ENCODE data around the gene SLC39A1. TPM values are rescaled to one million over a fixed set of nuclear protein-coding genes. Genes with fewer than 3 reads are reported as not detected.
"Not testable (repeated sequence)": the region's sequence is repeated elsewhere in the genome, so short reads cannot be mapped to it uniquely, and the experiment has no call there.

Gene SLC39A1
- total RNA-seq, 1 donor from 2014 or later = 64.2 TPM

GRCh38 chr1:153934746-153935145 lies 28.6 kb downstream of the SLC39A1 start:
- intact Hi-C loops (cut with micrococcal nuclease) = no loop called here

- intact Hi-C loops (cut with micrococcal nuclease) = no loop called here
These were observed 29.4 kb downstream of the SLC39A1 start for GRCh38 chr1:153933955-153934354.

GRCh38 chr1:153933430-153933829 lies 29.9 kb downstream of the SLC39A1 start:
- intact Hi-C loops (cut with micrococcal nuclease) = no loop called here

DNA sequence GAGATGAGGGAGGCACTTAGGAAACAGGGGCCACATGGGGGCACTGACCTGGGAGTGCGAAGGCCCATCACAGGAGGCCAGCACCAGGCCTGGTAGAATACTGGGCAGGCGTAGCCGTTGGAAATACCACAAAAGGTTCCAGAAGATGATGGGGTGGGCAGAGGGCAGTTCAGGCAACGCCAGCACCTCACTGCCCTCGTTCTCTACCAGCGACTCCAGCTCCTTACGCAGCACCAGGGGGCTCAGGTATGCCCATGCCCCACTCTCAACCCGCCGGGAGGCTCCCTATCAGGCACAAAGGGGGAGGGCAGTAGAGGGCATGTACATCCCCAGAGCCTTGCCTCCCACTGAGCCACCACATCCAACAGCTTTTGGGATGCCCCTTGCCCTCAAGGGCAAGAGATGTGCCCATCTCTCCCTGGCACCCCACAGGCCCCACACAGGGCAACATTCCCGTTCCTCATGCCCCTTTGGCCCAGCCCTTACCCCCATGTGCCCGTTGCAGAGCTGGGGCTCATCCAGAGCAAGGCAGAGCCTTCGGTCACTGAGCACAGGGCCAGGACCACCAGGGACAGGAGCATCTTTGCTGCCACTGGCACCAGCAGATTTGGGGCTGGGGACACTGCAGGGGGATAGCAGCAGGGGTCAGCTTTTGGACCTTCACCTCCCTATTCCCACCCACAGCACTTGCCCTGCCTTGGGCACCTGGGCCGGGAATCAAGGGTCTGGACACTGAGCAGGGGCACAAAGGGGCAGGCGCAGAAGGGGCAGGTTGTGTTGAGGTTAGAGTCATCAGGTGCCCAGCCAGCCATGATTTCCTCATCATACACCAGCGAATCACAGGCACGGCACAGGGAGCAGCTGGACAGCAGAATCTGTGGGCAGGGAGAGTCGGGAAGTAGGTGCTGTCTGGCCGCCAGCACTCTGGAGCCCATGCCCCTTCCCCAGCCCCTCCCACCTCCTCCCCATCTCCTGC lies 30.9 kb downstream of the SLC39A1 start:
- intact Hi-C loops (cut with micrococcal nuclease) = no loop called here

GRCh38 chr1:153929981-153930948 lies 33.1 kb downstream of the SLC39A1 start:
- intact Hi-C loops (cut with micrococcal nuclease) = no loop called here

DNA sequence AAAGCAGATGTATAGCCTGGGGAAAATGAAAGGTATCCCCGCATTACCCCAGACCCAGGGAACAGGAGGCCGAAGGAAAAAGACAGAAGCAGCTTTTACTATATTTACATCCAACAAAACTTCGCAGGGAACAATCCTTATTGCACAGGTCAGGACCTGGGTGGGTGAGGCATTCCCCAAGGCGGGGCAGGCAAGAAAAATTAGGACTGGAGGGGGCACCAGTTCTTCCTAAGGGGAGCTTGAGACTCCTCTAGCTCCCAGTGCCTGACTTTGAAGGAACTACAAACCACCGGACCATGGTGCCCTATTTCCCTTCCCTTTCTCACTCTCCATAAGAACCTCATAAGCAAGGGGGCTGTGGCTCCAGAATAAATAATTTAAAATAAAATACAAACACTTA lies 33.9 kb downstream of the SLC39A1 start:
- intact Hi-C loops (cut with micrococcal nuclease) = no loop called here

GRCh38 chr1:153928791-153929341 lies 34.5 kb downstream of the SLC39A1 start:
- intact Hi-C loops (cut with micrococcal nuclease) = no loop called here

DNA sequence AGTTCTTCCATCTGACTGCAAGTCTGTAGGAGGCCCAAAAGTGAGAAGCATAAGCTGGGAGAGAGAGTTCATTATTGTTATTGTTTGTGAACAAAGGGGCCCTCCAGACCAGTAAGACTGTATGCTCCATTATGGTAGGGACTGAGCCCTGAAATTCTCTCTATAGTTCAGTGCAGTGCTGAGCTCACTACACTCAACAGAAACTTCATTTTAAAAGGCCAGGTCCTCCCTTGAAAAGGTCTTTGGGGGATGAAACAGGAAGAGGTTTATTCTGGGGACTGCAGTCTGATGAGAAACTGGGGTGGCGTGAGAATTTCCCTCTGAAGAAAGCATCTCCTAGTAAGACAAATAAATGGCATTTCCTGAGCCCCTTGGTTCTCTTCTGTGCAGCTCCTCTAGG lies 35.1 kb downstream of the SLC39A1 start:
- intact Hi-C loops (cut with micrococcal nuclease) = no loop called here

GRCh38 chr1:153926405-153926804 lies 36.9 kb downstream of the SLC39A1 start:
- intact Hi-C loops (cut with micrococcal nuclease) = no loop called here

DNA sequence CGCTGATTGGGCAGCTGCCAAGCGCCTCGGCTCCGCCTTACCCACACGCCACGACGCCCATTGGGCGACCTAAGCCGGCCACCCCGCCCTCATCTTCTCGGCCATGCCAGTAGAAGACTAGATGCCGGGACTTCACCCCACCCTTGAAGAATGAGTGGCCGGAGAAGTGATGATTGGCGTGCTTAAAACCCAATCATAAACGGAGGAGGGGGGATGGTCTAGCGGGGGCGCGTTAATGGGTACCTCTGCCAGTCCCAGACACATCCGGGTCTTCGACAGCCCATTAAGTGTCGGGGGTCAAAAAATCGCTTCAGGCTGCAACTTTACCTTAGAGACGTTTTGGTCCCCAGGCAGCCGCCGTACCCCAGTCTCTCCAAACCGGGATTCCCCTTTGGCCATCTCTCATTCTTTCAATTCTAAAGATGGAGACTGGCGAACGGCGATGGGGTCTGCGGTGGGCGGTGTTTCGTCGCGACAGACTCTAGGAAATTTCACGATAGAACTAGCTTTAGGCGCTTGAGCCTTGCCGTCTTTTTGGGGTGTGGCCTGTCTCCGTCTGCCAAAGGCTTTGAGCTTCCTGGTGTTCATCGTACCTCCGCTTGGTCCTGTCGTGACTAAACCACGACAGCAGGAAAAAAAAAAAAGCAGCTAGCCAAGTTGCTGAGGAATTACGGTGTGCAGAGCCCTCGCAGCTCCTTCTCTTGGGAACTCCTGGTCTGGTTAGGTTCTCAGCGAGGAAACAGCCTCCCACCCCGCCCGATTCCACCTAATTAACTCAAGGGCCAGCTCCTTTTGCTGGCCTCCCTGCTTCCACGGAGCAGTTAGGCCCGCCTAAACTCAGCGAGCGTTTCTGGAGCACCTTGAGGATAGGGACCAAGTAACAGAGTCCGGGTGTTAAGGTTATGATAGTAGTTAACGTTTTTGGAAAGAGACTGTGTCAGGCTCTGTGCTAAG lies 40.1 kb downstream of the SLC39A1 start, which contains the start of gene GATAD2B:
GATAD2B (minus strand) TSS at position 1 of the 954 bp plus-strand sequence. CDS start 94,625 bp downstream, outside the sequence.
- intact Hi-C loops (cut with micrococcal nuclease) = loop anchor here (1.0 to 5.0 kb wide), 20 partner anchors 22 to 1014 kb away; partner anchors contain the start of genes ATP8B2, CHTOP, CREB3L4 and HAX1

- intact Hi-C loops (cut with micrococcal nuclease) = loop anchor here (2.0 to 5.0 kb wide), 7 partner anchors 55 to 1015 kb away; partner anchors contain the start of genes ATP8B2, PMVK, SNAPIN and UBAP2L
These were observed 41.0 kb downstream of the SLC39A1 start for GRCh38 chr1:153922076-153922971.

DNA sequence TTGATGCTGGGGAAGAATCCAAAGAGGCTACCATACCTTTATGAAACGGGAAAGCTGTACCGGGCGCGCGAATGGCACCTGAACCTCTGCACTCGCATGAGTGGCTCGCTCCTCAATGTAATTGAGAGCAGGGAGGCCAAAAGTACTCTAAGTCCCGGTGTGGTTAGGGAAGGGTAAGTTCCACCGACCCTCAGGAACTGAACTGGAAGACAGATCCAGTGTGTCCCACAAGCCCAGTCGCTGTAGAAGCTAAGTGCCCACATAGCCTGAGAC lies 41.6 kb downstream of the SLC39A1 start:
- intact Hi-C loops (cut with micrococcal nuclease) = loop anchor here (2.0 to 5.0 kb wide), 8 partner anchors 33 to 1016 kb away; partner anchors contain the start of genes ATP8B2, PMVK, SNAPIN and UBAP2L

DNA sequence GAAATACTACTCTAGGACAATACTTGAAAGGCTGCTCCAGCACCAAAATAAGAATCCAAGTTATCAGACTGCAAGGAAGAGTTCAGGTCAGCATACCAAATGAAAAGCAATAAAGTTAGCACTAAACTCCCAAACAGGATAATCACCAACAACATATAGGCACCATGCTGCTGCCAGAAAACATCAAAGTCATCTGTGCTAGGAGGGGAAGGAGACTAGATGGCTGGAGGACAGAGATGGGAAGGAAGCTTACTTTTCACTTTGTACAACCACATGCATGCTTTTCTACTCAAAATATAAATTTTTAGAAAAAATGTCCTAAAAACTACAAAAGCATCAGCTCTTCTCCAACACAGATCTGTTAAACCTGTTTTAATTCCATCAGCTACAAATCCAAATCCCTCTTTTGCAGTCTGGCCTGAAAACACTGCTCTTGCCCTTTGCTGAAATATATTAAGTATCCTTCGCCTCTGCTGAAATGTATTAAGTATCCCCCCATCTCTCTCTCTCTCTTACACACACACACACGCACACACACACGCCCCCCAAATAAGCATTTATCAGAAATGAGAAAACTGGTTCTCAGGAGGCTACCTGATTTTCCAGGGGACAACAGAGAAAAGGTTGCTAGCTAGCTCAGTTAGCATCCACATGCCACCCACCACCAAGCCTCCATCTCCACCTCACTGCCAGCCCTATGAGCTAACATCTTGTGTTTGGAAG lies 42.1 kb downstream of the SLC39A1 start:
- intact Hi-C loops (cut with micrococcal nuclease) = loop anchor here (2.0 to 5.0 kb wide), 6 partner anchors 32 to 1016 kb away; partner anchors contain the start of genes ATP8B2, PMVK and SNAPIN

GRCh38 chr1:153919876-153920852 lies 43.2 kb downstream of the SLC39A1 start:
- intact Hi-C loops (cut with micrococcal nuclease) = loop anchor here (1.0 to 5.0 kb wide), 7 partner anchors 31 to 1017 kb away; partner anchors contain the start of genes ATP8B2, PMVK and SNAPIN

GRCh38 chr1:153916297-153916696 lies 47.0 kb downstream of the SLC39A1 start:
- intact Hi-C loops (cut with micrococcal nuclease) = no loop called here

- intact Hi-C loops (cut with micrococcal nuclease) = no loop called here
These were observed 51.0 kb downstream of the SLC39A1 start for GRCh38 chr1:153912349-153912748.

DNA sequence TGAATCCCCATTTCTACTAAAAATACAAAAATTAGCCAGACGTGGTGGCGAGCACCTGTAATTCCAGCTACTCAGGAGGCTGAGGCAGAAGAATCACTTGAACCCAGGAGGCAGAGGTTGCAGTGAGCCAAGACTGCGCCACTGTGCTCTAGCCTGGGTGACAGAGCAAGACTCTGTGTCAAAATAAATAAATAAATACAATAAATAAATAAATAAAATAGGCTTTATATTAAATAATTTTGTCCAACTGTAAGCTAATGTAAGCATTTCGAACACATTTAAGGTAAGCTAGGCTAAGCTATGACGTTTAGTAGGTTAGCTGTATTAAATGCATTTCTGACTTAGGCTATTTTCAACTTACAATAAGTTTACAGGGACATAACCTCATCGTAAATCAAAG lies 52.8 kb downstream of the SLC39A1 start:
- intact Hi-C loops (cut with micrococcal nuclease) = not testable (repeated sequence)

Data from T-helper 1 cell treated with Interleukin-12 subunit alpha and Interleukin-12 subunit beta and Interleukin-4 antibody, amounts not matched to agents 30 ng/mL and 1 ng/mL, for 36 hours (primary cell).